Osteocyte (in vitro differentiated cells): ENCODE data around the gene DHRS7C. TPM values are rescaled to one million over a fixed set of nuclear protein-coding genes. Genes with fewer than 3 reads are reported as not detected.
A peak's percentile ranks its signal among the peaks of the same experiment; 100 is the strongest.

ENCODE experiments used
- DNase-seq: peaks from one replicate; pipeline ENCODE4 v3.0.0; 2021; ENCODE audit warnings: mixed read lengths; ENCODE audit not compliant: unreplicated experiment; ENCODE audit errors: extremely low spot score
- H3K27ac Mint-ChIP-seq: one replicate; pipeline ENCODE4 v1.8.0; 2021; ENCODE audit warnings: mild to moderate bottlenecking, mixed read lengths; ENCODE audit not compliant: unreplicated experiment
- H3K27me3 Mint-ChIP-seq: one replicate; pipeline ENCODE4 v1.8.0; 2021; ENCODE audit warnings: mixed read lengths; ENCODE audit not compliant: unreplicated experiment
- H3K36me3 Mint-ChIP-seq: one replicate; pipeline ENCODE4 v1.8.0; 2021; ENCODE audit warnings: mixed read lengths; ENCODE audit not compliant: unreplicated experiment
- H3K4me1 Mint-ChIP-seq: one replicate; pipeline ENCODE4 v1.8.0; 2021; ENCODE audit warnings: mixed read lengths; ENCODE audit not compliant: unreplicated experiment
- H3K4me3 Mint-ChIP-seq: one replicate; pipeline ENCODE4 v1.8.0; 2021; ENCODE audit warnings: mild to moderate bottlenecking, moderate library complexity, mixed read lengths; ENCODE audit not compliant: unreplicated experiment
- H3K9me3 Mint-ChIP-seq: one replicate; pipeline ENCODE4 v1.8.0; 2021; ENCODE audit warnings: mixed read lengths; ENCODE audit not compliant: unreplicated experiment
- total RNA-seq: library from RNA; stranded (reverse); gene quantifications from 2 replicates; pipeline ENCODE4 v1.2.1, GENCODE V29; 2021
- TF ChIP-seq, protein P1 (sequence below): fragments of 200-600 bp; sonication (generic); IDR thresholded peaks from 2 replicates; pipeline ENCODE4 v1.5.0; 2021; ENCODE audit warnings: antibody characterized with exemption, mild to moderate bottlenecking, moderate library complexity

Gene DHRS7C
- total RNA-seq, 1 donor from 2014 or later, result not detected

- no peak for DNase-seq
- no peaks in the 10 kb centered on the region for H3K9me3 Mint-ChIP-seq
- H3K4me3 Mint-ChIP-seq, result no peak overlapping the region
- no peak overlapping the region for H3K27ac Mint-ChIP-seq
- peaks cover 46% of the 10 kb centered on the region for H3K4me1 Mint-ChIP-seq
- no peaks in the 10 kb centered on the region for H3K36me3 Mint-ChIP-seq
- TF ChIP-seq, protein P1, sequence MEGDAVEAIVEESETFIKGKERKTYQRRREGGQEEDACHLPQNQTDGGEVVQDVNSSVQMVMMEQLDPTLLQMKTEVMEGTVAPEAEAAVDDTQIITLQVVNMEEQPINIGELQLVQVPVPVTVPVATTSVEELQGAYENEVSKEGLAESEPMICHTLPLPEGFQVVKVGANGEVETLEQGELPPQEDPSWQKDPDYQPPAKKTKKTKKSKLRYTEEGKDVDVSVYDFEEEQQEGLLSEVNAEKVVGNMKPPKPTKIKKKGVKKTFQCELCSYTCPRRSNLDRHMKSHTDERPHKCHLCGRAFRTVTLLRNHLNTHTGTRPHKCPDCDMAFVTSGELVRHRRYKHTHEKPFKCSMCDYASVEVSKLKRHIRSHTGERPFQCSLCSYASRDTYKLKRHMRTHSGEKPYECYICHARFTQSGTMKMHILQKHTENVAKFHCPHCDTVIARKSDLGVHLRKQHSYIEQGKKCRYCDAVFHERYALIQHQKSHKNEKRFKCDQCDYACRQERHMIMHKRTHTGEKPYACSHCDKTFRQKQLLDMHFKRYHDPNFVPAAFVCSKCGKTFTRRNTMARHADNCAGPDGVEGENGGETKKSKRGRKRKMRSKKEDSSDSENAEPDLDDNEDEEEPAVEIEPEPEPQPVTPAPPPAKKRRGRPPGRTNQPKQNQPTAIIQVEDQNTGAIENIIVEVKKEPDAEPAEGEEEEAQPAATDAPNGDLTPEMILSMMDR, result no peak
- no peaks in the 10 kb centered on the region for H3K27me3 Mint-ChIP-seq
These were observed 32.7 kb upstream of the DHRS7C start for GRCh38 chr17:9824094-9824493.

- TF ChIP-seq, protein P1, result no peak
- Mint-ChIP-seq H3K36me3 (peaks cover 2% of the 10 kb centered on the region), H3K4me1 (peaks cover 31% of the 10 kb centered on the region), H3K9me3 (no peaks in the 10 kb centered on the region), H3K27me3 (no peaks in the 10 kb centered on the region), H3K27ac (peak within 1 kb of the TSS; percentile 28), H3K4me3 (no peak within 1 kb of the TSS)
- DNase-seq, result no peak
These were observed 30.5 kb upstream of the DHRS7C start, which contains the start of gene GSG1L2 for GRCh38 chr17:9821921-9822320. TSS of gene GSG1L2 (minus strand) at chr17:9822079. CDS start at chr17:9822071, 8 bp downstream.

- peaks cover 20% of the 10 kb centered on the region for H3K4me1 Mint-ChIP-seq
- peaks cover 2% of the 10 kb centered on the region for H3K36me3 Mint-ChIP-seq
- TF ChIP-seq, protein P1, result no peak
- H3K27me3 Mint-ChIP-seq, result no peaks in the 10 kb centered on the region
- no peaks in the 10 kb centered on the region for H3K9me3 Mint-ChIP-seq
- H3K4me3 Mint-ChIP-seq, result no peak overlapping the region
- DNase-seq, result no peak
- H3K27ac Mint-ChIP-seq, result peak overlapping the region; percentile 52
These were observed 29.1 kb upstream of the DHRS7C start for GRCh38 chr17:9820448-9820847.

GRCh38 chr17:9818760-9819159 lies 27.4 kb upstream of the DHRS7C start:
- no peak for DNase-seq
- H3K27me3 Mint-ChIP-seq, result no peaks in the 10 kb centered on the region
- TF ChIP-seq, protein P1, result no peak
- H3K36me3 Mint-ChIP-seq, result peaks cover 2% of the 10 kb centered on the region
- no peak overlapping the region for H3K4me3 Mint-ChIP-seq
- H3K9me3 Mint-ChIP-seq, result no peaks in the 10 kb centered on the region
- no peak overlapping the region for H3K27ac Mint-ChIP-seq
- H3K4me1 Mint-ChIP-seq, result peaks cover 12% of the 10 kb centered on the region

DNA sequence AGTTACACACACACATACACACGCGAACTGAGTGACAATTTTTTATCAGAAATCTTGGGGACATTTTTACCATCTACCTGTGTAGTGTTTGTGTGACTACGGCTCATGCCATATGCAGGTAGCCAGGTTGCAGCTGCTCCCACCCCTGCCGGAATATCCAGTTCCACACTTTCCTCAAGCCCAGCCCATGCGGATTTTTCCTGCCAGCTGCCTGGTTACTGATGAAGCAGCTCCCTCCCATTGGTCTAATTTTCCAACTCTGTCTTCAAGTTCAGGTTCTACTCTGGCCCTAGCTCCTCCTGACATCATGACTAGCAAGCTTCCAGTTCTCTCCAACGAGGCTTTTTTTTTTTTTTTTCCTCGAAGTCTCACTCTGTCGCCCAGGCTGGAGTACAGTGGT lies 25.7 kb upstream of the DHRS7C start:
- peaks cover 12% of the 10 kb centered on the region for H3K4me1 Mint-ChIP-seq
- no peaks in the 10 kb centered on the region for H3K9me3 Mint-ChIP-seq
- H3K27ac Mint-ChIP-seq, result no peak overlapping the region
- peaks cover 2% of the 10 kb centered on the region for H3K36me3 Mint-ChIP-seq
- no peak overlapping the region for H3K4me3 Mint-ChIP-seq
- DNase-seq, result no peak
- TF ChIP-seq, protein P1, result no peak
- no peaks in the 10 kb centered on the region for H3K27me3 Mint-ChIP-seq
